Neuron (in vitro differentiated cells): ENCODE measurements around the gene HIVEP2.

ENCODE experiments used
- H2AFZ ChIP-seq: one replicate; pipeline ENCODE4 v1.6.1; 2013; ENCODE audit warnings: low read depth, mild to moderate bottlenecking, inconsistent platforms, low read length, moderate library complexity
- H3K27me3 ChIP-seq: one replicate; pipeline ENCODE4 v1.6.1; 2013; ENCODE audit warnings: low read length; ENCODE audit not compliant: insufficient read depth
- H3K36me3 ChIP-seq: one replicate; pipeline ENCODE4 v1.6.1; 2013; ENCODE audit warnings: low read length; ENCODE audit not compliant: insufficient read depth
- H3K4me1 ChIP-seq: one replicate; pipeline ENCODE4 v1.6.1; 2013; ENCODE audit warnings: low read length; ENCODE audit not compliant: insufficient read depth
- H3K4me3 ChIP-seq: 2 replicates; pipeline ENCODE4 v1.5.1; 2013; ENCODE audit warnings: mild to moderate bottlenecking, low read length, moderate library complexity
- H3K9me3 ChIP-seq: one replicate; pipeline ENCODE4 v1.6.1; 2013; ENCODE audit warnings: low read length

HIVEP2 gene

GRCh38 chr6:142816031-142816430 is 128.9 kb downstream of the HIVEP2 start:
- H3K4me1 ChIP-seq = peaks cover 6% of the 10 kb centered on the region
- H3K36me3 ChIP-seq = no peaks in the 10 kb centered on the region
- H3K27me3 ChIP-seq = no peaks in the 10 kb centered on the region
- H3K4me3 ChIP-seq = no peak overlapping the region
- H2AFZ ChIP-seq = no peak overlapping the region
- no peaks in the 10 kb centered on the region for H3K9me3 ChIP-seq

DNA sequence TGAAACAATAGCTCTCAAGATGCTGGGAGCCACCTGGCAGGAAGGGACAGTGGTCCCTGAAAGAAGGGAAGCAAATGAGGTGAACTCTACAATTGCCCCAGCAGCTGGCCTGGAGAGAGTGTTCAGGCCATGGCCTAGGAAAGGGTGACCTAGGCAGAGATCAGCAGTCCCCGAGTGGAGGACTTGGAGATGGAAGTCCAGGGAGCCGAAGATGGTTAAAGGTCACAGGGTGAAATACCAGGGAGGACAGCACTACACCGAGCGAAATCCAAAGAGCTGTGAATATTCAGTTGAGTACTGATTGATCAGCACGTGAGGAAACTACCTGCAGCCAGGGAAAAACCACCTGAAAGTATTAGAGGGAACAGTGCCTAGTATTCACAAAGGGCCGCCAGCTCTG is 133.1 kb downstream of the HIVEP2 start:
- no peaks in the 10 kb centered on the region for H3K27me3 ChIP-seq
- H2AFZ ChIP-seq = no peak overlapping the region
- peaks cover 9% of the 10 kb centered on the region for H3K4me1 ChIP-seq
- no peak overlapping the region for H3K4me3 ChIP-seq
- no peaks in the 10 kb centered on the region for H3K9me3 ChIP-seq
- H3K36me3 ChIP-seq = no peaks in the 10 kb centered on the region

GRCh38 chr6:142810952-142811514 is 133.9 kb downstream of the HIVEP2 start:
- Histone ChIP-seq H2AFZ (no peak overlapping the region), H3K9me3 (no peaks in the 10 kb centered on the region), H3K4me3 (no peak overlapping the region), H3K36me3 (no peaks in the 10 kb centered on the region), H3K27me3 (no peaks in the 10 kb centered on the region), H3K4me1 (peaks cover 9% of the 10 kb centered on the region)

DNA sequence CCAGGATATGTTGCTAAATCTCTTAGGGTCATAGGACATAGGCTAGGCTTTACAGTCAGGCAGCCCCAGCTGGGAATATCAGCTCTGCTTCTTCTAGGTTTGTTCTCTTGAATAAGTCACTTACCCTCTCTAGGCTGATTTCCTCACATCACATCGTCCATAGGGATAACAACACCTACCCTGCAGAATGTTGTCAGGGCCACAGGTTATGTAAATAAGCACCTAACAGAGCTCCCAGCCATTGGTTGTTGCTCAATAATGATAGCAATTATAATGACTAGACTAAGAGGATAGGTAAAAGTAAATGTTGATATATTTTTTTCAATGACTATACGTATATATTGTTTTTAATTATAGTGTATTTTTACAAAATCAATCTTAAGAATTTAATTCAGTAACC is 135.0 kb downstream of the HIVEP2 start:
- Histone ChIP-seq H3K36me3 (no peaks in the 10 kb centered on the region), H3K4me1 (peaks cover 9% of the 10 kb centered on the region), H3K27me3 (no peaks in the 10 kb centered on the region), H3K9me3 (no peaks in the 10 kb centered on the region), H3K4me3 (no peak overlapping the region), H2AFZ (no peak overlapping the region)

- Histone ChIP-seq H3K9me3 (no peaks in the 10 kb centered on the region), H3K36me3 (no peaks in the 10 kb centered on the region), H2AFZ (no peak overlapping the region), H3K4me3 (no peak overlapping the region), H3K4me1 (peaks cover 9% of the 10 kb centered on the region), H3K27me3 (no peaks in the 10 kb centered on the region)
Measured at GRCh38 chr6:142808405-142809061, 136.4 kb downstream of the HIVEP2 start.

DNA sequence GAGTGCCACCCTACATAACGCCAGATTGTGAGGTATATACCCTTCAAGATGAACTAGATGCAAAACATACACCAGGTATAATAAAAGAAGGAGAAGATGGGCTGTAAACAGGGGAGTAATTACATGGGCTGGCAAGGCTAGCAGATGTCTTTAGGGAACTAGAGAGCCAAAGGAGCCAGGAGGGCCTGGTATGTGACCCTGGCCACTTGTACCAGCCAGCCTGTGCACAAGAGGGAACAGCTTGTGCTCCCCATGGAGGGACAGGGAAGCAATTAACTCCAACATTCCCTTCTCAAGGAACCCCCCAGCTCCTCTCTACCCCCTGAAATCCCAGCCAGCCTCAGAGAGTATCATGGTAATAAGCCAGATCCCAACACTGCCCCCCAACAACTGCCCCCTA is 139.9 kb downstream of the HIVEP2 start:
- no peaks in the 10 kb centered on the region for H3K27me3 ChIP-seq
- H3K9me3 ChIP-seq = no peaks in the 10 kb centered on the region
- no peak overlapping the region for H2AFZ ChIP-seq
- H3K4me3 ChIP-seq = no peak overlapping the region
- H3K4me1 ChIP-seq = no peaks in the 10 kb centered on the region
- H3K36me3 ChIP-seq = no peaks in the 10 kb centered on the region

GRCh38 chr6:142804490-142804889 is 140.5 kb downstream of the HIVEP2 start:
- Histone ChIP-seq H2AFZ (no peak overlapping the region), H3K4me3 (no peak overlapping the region), H3K27me3 (no peaks in the 10 kb centered on the region), H3K36me3 (no peaks in the 10 kb centered on the region), H3K4me1 (no peaks in the 10 kb centered on the region), H3K9me3 (no peaks in the 10 kb centered on the region)

DNA sequence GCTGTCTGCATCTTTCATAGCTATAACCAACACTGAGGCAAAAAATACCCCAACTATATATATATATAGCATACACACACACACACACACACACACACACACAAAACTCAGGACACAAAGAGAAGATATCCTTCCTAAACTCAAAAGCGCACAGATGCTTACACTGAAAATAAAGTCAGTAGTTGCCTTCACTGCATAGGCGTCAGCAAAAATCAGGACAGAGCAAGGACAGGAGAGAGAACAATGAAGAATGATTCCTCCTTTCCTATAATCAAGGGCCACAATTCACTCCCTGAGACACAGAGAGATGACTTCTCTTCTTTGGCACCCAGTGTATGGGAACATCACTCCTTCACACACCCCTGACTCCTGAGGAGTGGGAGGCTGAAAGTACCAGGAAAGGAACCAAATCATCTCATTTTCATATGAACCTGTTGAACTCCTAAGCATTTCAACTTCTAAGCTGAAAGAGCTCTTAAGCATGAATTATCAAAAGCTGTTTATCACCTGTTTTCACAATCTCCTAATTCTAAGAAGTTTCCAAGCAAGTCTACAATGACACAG is 141.4 kb downstream of the HIVEP2 start:
- no peak overlapping the region for H3K4me3 ChIP-seq
- no peaks in the 10 kb centered on the region for H3K36me3 ChIP-seq
- no peak overlapping the region for H2AFZ ChIP-seq
- no peaks in the 10 kb centered on the region for H3K4me1 ChIP-seq
- no peaks in the 10 kb centered on the region for H3K27me3 ChIP-seq
- no peaks in the 10 kb centered on the region for H3K9me3 ChIP-seq

GRCh38 chr6:142803032-142803431 is 141.9 kb downstream of the HIVEP2 start:
- Histone ChIP-seq H3K9me3 (no peaks in the 10 kb centered on the region), H2AFZ (no peak overlapping the region), H3K4me3 (no peak overlapping the region), H3K4me1 (no peaks in the 10 kb centered on the region), H3K27me3 (no peaks in the 10 kb centered on the region), H3K36me3 (no peaks in the 10 kb centered on the region)

DNA sequence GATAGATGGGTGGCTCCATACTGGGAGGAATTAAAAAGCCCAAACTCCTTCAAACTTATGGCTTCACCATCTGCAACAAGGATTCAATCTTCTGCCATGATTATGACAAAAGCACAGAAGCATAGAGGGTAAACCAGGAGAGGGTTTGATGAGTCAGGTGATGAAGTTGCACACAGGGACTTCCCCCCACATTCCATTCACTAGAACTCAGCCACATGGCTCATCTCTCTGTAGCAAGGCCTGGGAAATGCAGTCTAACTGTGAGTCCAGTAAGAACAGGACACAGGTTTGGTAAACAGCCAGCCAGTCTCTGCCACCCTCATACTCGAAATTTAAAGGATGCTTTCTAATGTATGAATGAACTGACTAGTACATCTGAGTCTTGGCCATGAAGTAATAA is 142.9 kb downstream of the HIVEP2 start:
- H2AFZ ChIP-seq = no peak overlapping the region
- no peaks in the 10 kb centered on the region for H3K36me3 ChIP-seq
- no peaks in the 10 kb centered on the region for H3K4me1 ChIP-seq
- H3K4me3 ChIP-seq = no peak overlapping the region
- no peaks in the 10 kb centered on the region for H3K9me3 ChIP-seq
- H3K27me3 ChIP-seq = no peaks in the 10 kb centered on the region

- H3K36me3 ChIP-seq = no peaks in the 10 kb centered on the region
- no peak overlapping the region for H3K4me3 ChIP-seq
- no peaks in the 10 kb centered on the region for H3K9me3 ChIP-seq
- no peak overlapping the region for H2AFZ ChIP-seq
- no peaks in the 10 kb centered on the region for H3K4me1 ChIP-seq
- no peaks in the 10 kb centered on the region for H3K27me3 ChIP-seq
Measured at GRCh38 chr6:142800240-142800639, 144.7 kb downstream of the HIVEP2 start.

- Histone ChIP-seq H3K27me3 (no peaks in the 10 kb centered on the region), H2AFZ (no peak overlapping the region), H3K4me1 (no peaks in the 10 kb centered on the region), H3K36me3 (no peaks in the 10 kb centered on the region), H3K4me3 (no peak overlapping the region), H3K9me3 (no peaks in the 10 kb centered on the region)
Measured at GRCh38 chr6:142799639-142800038, 145.3 kb downstream of the HIVEP2 start.

GRCh38 chr6:142797159-142797558 is 147.8 kb downstream of the HIVEP2 start:
- Histone ChIP-seq H3K27me3 (no peaks in the 10 kb centered on the region), H3K9me3 (no peaks in the 10 kb centered on the region), H3K4me1 (no peaks in the 10 kb centered on the region), H2AFZ (no peak overlapping the region), H3K4me3 (no peak overlapping the region), H3K36me3 (no peaks in the 10 kb centered on the region)

DNA sequence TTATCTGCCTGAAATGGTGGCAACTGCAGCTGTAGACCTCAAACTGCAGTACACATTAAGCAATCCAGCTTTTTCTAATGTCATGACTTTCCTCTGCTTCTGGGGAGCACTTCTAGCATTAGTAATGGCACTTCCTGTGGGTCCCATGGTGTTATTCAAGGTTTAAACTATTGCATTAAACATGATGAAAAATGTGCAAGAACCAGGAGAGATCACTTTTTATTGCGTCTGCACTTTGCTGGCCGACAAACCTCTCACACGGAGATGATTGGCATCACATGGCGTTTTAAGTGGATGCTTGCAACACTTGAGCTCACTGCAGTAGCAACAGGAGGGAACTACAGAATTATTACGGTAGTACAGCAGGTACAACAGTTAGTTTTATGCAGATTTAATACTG is 148.4 kb downstream of the HIVEP2 start:
- H3K27me3 ChIP-seq = no peaks in the 10 kb centered on the region
- no peaks in the 10 kb centered on the region for H3K36me3 ChIP-seq
- H3K9me3 ChIP-seq = no peaks in the 10 kb centered on the region
- no peak overlapping the region for H3K4me3 ChIP-seq
- H2AFZ ChIP-seq = no peak overlapping the region
- no peaks in the 10 kb centered on the region for H3K4me1 ChIP-seq
